HepG2 (cell line): ENCODE results near the gene KIF25. TPM values are rescaled to one million over a fixed set of nuclear protein-coding genes. Genes with fewer than 3 reads are reported as not detected.

ENCODE experiments used
- ATAC-seq: fragments of 200-7000 bp; cut with Tn5 transposase; 3 replicates; pipeline ENCODE4 v1.9.1; 2020; ENCODE audit warnings: mild to moderate bottlenecking, moderate library complexity
- BruUV-seq: library from RNA; stranded (reverse); fragments of 400-500 nt; replicated peaks from 2 replicates; lab custom pipeline; 2021; lab: Mats Ljungman, UMichigan
- CTCF ChIA-PET: fragments of 300-600 bp; formaldehyde crosslinking; extraction: SDS; loops from one replicate; lab custom pipeline; 2021; ENCODE audit warnings: low total read pairs, inconsistent platforms, low intra/inter-chr PET ratio; lab: Yijun Ruan, JAX
- POLR2A ChIA-PET: fragments of 350-600 bp; sonication (Branson Sonifier 250); formaldehyde crosslinking; loops from one replicate; lab custom pipeline; 2020; ENCODE audit warnings: antibody characterized with exemption, inconsistent platforms; lab: Yijun Ruan, JAX
- DNase-seq: peaks from one replicate; pipeline ENCODE4 v3.0.0-alpha.2; 2015; ENCODE audit warnings: low spot score
- FAIRE-seq: peaks from 3 replicates; lab custom pipeline; 2011; peaks lifted over from hg19 to GRCh38; lab: Jason Lieb, UNC
- H2AFZ ChIP-seq: one replicate; pipeline ENCODE4 v1.6.1; 2011; ENCODE audit warnings: low read length, inconsistent platforms
- H3K27ac ChIP-seq: fragments of 300-600 bp; 3 replicates; pipeline ENCODE4 v1.8.0; 2011; ENCODE audit warnings: mixed run types, mild to moderate bottlenecking, mixed read lengths, low read length, inconsistent platforms; ENCODE audit not compliant: insufficient read depth; ENCODE audit errors: extremely low read length
- H3K27me3 ChIP-seq, 2 experiments: fragments of 200-600 bp in 1 of 2; 2 replicates in 1 of 2; 3 replicates in 1 of 2; pipeline versions ENCODE4 v1.6.0 to v1.8.0; 2011; ENCODE audit warnings: low read length in 2 of 2, mild to moderate bottlenecking in 2 of 2, moderate library complexity in 2 of 2, inconsistent platforms in 1 of 2; ENCODE audit not compliant: insufficient read depth in 2 of 2, control insufficient read depth in 1 of 2
- H3K36me3 ChIP-seq, 2 experiments: fragments of 200-600 bp in 1 of 2; replicated peaks in 1 of 2; 2 replicates in 1 of 2; 3 replicates in 1 of 2; pipeline versions ENCODE4 v1.5.1 to v1.8.0; 2011; ENCODE audit warnings: low read length in 2 of 2, inconsistent platforms in 1 of 2; ENCODE audit not compliant: insufficient read depth in 2 of 2, control insufficient read depth in 1 of 2
- H3K4me1 ChIP-seq: 2 replicates; pipeline ENCODE4 v1.5.1; 2012; ENCODE audit warnings: low read length, inconsistent platforms; ENCODE audit not compliant: insufficient read depth
- H3K4me2 ChIP-seq: 2 replicates; pipeline ENCODE4 v1.6.0; 2011; ENCODE audit warnings: low read depth, low read length, inconsistent platforms
- H3K4me3 ChIP-seq, 3 experiments: fragments of 200-600 bp in 1 of 3; sonication (generic), shearing (Covaris generic) in 1 of 3; replicated peaks in 1 of 3; 2 replicates each; pipeline ENCODE4 v1.5.1; 2011 to 2016; ENCODE audit warnings: low read length in 3 of 3, inconsistent platforms in 2 of 3, low read depth in 2 of 3, mild to moderate bottlenecking in 2 of 3, control low read depth in 1 of 3, mixed read lengths in 1 of 3; ENCODE audit not compliant: insufficient read depth in 1 of 3
- H3K79me2 ChIP-seq: one replicate; pipeline ENCODE4 v1.6.1; 2011; ENCODE audit warnings: low read length, inconsistent platforms; ENCODE audit not compliant: insufficient read depth
- H3K9ac ChIP-seq: 2 replicates; pipeline ENCODE4 v1.6.0; 2011; ENCODE audit warnings: mild to moderate bottlenecking, low read depth, low read length, inconsistent platforms; ENCODE audit not compliant: insufficient read depth
- H3K9me3 ChIP-seq: 2 replicates; pipeline ENCODE4 v1.5.1; 2012; ENCODE audit warnings: mild to moderate bottlenecking, low read length
- H4K20me1 ChIP-seq: 2 replicates; pipeline ENCODE4 v1.6.0; 2011; ENCODE audit warnings: inconsistent platforms, mild to moderate bottlenecking, low read length, moderate library complexity; ENCODE audit not compliant: insufficient read depth
- CBX5 ChIP-seq: sonication (generic); formaldehyde crosslinking; IDR thresholded peaks from 2 replicates; pipeline ENCODE4 v1.4.0; 2020; ENCODE audit warnings: missing genetic modification reagents, borderline replicate concordance
- FOSL2 ChIP-seq: sonication (generic); formaldehyde crosslinking; IDR thresholded peaks from 2 replicates; pipeline ENCODE4 v1.4.0; 2020; ENCODE audit warnings: missing genetic modification reagents
- GPN1 ChIP-seq: sonication (generic); formaldehyde crosslinking; IDR thresholded peaks from 2 replicates; pipeline ENCODE4 v1.5.1; 2020; ENCODE audit warnings: missing genetic modification reagents, borderline replicate concordance
- KLF13 ChIP-seq: sonication (generic); formaldehyde crosslinking; IDR thresholded peaks from 2 replicates; pipeline ENCODE4 v1.4.0; 2020; ENCODE audit warnings: mild to moderate bottlenecking, missing genetic modification reagents
- NR2C2 ChIP-seq: sonication (generic); formaldehyde crosslinking; IDR thresholded peaks from 2 replicates; pipeline ENCODE4 v1.4.0; 2020; ENCODE audit warnings: missing genetic modification reagents, mild to moderate bottlenecking, moderate library complexity, borderline replicate concordance
- NRL ChIP-seq: sonication (generic); formaldehyde crosslinking; IDR thresholded peaks from 2 replicates; pipeline ENCODE4 v1.5.0; 2020; ENCODE audit warnings: missing genetic modification reagents, mild to moderate bottlenecking, moderate library complexity, borderline replicate concordance
- POLR2G ChIP-seq: fragments of 200-400 bp; formaldehyde crosslinking; IDR thresholded peaks from 2 replicates; pipeline ENCODE4 v1.6.1; 2018; ENCODE audit warnings: mild to moderate bottlenecking, low read depth, low read length, moderate library complexity
- PRPF4 ChIP-seq: fragments of 200-400 bp; formaldehyde crosslinking; IDR thresholded peaks from 2 replicates; pipeline ENCODE4 v1.6.1; 2016; ENCODE audit warnings: low read length, low read depth; ENCODE audit not compliant: poor library complexity, severe bottlenecking
- RXRA ChIP-seq: sonication (generic); formaldehyde crosslinking; IDR thresholded peaks from 2 replicates; pipeline ENCODE4 v1.5.1; 2020; ENCODE audit warnings: missing genetic modification reagents
- TCF7L2 ChIP-seq: IDR thresholded peaks from 2 replicates; pipeline ENCODE4 v1.6.1; 2011; ENCODE audit warnings: mild to moderate bottlenecking, low read depth, low read length, moderate library complexity
- ZNF296 ChIP-seq: sonication (generic); formaldehyde crosslinking; conservative IDR thresholded peaks from 2 replicates; pipeline ENCODE4 v1.5.0; 2020; ENCODE audit warnings: mild to moderate bottlenecking, missing genetic modification reagents
- ZNF891 ChIP-seq: sonication (generic); formaldehyde crosslinking; IDR thresholded peaks from 2 replicates; pipeline ENCODE4 v1.5.0; 2020; ENCODE audit warnings: mild to moderate bottlenecking, missing genetic modification reagents
- ZSCAN20 ChIP-seq: sonication (generic); formaldehyde crosslinking; IDR thresholded peaks from 2 replicates; pipeline ENCODE4 v1.4.0; 2020; ENCODE audit warnings: missing genetic modification reagents, mild to moderate bottlenecking, borderline replicate concordance
- WGBS: methylation state at CpG from one replicate; pipeline ENCODE4 v1.1.6; 2017; ENCODE audit warnings: low lambda C conversion rate; 5-methylcytosine and 5-hydroxymethylcytosine counted together
- in situ Hi-C: cut with HindIII; loops from 2 replicates; pipeline ENCODE4 v1.10.0; 2017; ENCODE audit warnings: low pct_unique_long_range_greater_than_20kb; ENCODE audit not compliant: extremely low pct_ligation_motif_present
- intact Hi-C: fragments of 100-400 bp; cut with micrococcal nuclease; formaldehyde crosslinking; loops from one replicate; pipeline ENCODE4 v1.10.0; 2022; ENCODE audit not compliant: unreplicated experiment
- polyA plus RNA-seq, 8 experiments: library from polyadenylated mRNA; depleted of rRNA in 3 of 8; stranded (reverse) in 7 of 8; unstranded in 1 of 8; fragments of >200 nt; fragmentation: Illumina TruSeq in 4 of 8; extraction: Trizol in 4 of 8; gene quantifications; 2 replicates each; pipeline versions ENCODE4 v1.2.1 to v1.2.3, GENCODE V29; 2011 to 2016; ENCODE audit warnings: low read depth in 4 of 8, missing spikeins in 1 of 8, mixed read lengths in 1 of 8; ENCODE audit not compliant: insufficient read depth in 1 of 8
- total RNA-seq, 5 experiments: library from RNA; depleted of rRNA; stranded (reverse); fragments of >200 nt; fragmentation: Illumina TruSeq; extraction: Trizol; gene quantifications; 2 replicates each; pipeline ENCODE4 v1.2.3, GENCODE V29; 2016; ENCODE audit warnings: low read depth in 1 of 5
- TF ChIP-seq, protein P1 (sequence below): sonication (generic); formaldehyde crosslinking; IDR thresholded peaks from 2 replicates; pipeline ENCODE4 v1.4.0; 2020; ENCODE audit warnings: missing genetic modification reagents, mild to moderate bottlenecking, borderline replicate concordance

Gene KIF25
- total and polyA plus RNA-seq, 2 of the 13 experiments (the other 11 are each of a cell fraction or from before 2014, with no cell fraction given) = not detected

DNA sequence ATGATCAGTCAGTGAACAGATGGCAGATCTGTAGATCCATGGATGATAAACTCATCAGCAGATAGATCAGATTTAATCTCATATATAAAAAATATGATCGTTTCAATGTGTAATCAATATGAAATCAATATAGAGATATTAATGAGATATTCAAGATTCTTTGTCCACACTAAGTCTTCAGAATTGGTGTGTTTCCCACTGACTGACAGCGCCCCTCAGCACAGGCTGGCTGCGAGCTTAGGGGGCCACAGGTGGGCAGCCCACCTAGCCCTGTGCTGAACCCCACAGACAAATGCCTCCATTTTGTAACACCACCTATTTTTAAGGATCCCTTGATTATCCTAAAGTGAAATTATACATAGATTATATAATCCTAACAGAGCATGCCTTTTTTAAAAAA, 49.2 kb downstream of the KIF25 start:
- POLR2A ChIA-PET = no interaction called here
- Histone ChIP-seq H2AFZ (no peak overlapping the region), H3K4me3 (no peak overlapping the region)
- TF ChIP-seq POLR2G = no peak
- TF ChIP-seq, all 625 proteins: peak for 0
- Histone ChIP-seq H3K79me2 (no peaks in the 10 kb centered on the region), H4K20me1 (no peaks in the 10 kb centered on the region), H3K4me1 (0 out of 2 replicates have a peak, but pooled peaks cover 7% of the 10 kb centered on the region), H3K27ac (no peak overlapping the region), H3K4me2 (no peak overlapping the region), H3K36me3 (no peaks in the 10 kb centered on the region), H3K27me3 (peaks cover 15 to 70% of the 10 kb centered on the region in 2 experiments), H3K9me3 (no peaks in the 10 kb centered on the region), H3K9ac (no peak overlapping the region)
- 46% methylated on average over 3 of the region's 3 CpGs for WGBS
- BruUV-seq = no TSS peak
- ATAC-seq (no peak), FAIRE-seq (no peak), DNase-seq (no peak)
- in situ Hi-C loops (no loop called here), intact Hi-C loops (no loop called here)
- CTCF ChIA-PET = no interaction called here

DNA sequence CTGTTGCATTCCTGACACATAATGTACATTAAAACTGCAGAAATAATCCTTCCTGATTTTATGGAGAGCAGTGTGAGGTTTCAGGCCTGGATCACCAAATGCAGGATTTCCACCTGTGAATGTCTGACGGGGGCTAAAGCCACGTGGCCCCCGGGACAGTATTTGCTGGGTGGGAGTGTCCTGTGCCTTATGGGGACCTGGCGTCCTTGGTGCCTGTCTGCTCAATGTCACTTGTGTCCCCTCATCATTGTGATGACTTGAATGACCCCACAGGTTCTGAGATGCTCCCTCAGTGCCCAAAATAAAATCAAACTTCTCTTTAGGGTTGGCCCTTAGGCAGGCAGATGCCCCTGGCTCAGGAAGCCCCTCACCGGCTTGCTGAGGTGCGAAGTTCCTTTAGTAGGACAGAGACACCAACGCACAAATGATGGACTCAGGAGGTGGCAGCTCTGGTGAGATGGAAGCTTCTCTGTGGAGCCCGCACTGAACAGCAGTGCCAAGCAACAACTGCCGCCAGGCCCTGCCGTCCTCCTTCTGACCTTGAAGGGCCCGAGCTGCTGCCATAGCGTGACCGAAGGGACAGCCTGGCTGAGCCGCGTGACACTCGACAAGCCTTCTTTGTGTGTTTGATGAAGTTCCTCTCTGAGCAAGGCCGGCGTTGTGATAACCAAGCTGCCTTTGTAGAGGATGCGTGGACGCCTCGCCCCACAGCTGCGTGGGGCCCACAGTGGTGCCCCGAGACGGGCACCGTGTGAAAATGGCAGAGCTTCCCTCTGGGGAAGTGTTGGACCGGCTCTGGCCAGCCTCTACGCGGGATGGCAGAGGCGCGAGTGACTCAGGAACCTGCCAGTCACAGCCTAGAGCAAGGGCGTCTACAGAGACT, 50.6 kb downstream of the KIF25 start:
- no peak for ATAC-seq
- no TSS peak for BruUV-seq
- H3K27ac ChIP-seq = no peak overlapping the region
- peaks cover 8 to 65% of the 10 kb centered on the region in 2 experiments for H3K27me3 ChIP-seq
- H3K4me3 ChIP-seq = no peak overlapping the region
- H3K4me2 ChIP-seq = no peak overlapping the region
- no peaks in the 10 kb centered on the region for H3K9me3 ChIP-seq
- ChIA-PET POLR2A (no interaction called here), CTCF (no interaction called here)
- DNase-seq = no peak
- no peak overlapping the region for H3K9ac ChIP-seq
- intact Hi-C loops = no loop called here
- no peaks in the 10 kb centered on the region for H3K36me3 ChIP-seq
- H3K4me1 ChIP-seq = 0 out of 2 replicates have a peak, but pooled peaks cover 7% of the 10 kb centered on the region
- no peak for FAIRE-seq
- no peaks in the 10 kb centered on the region for H4K20me1 ChIP-seq
- WGBS = 47% methylated on average over 24 of the region's 31 CpGs
- in situ Hi-C loops = no loop called here
- no peak overlapping the region for H2AFZ ChIP-seq
- H3K79me2 ChIP-seq = no peaks in the 10 kb centered on the region
- TF ChIP-seq ZNF296 (CRISPR knock-in tag) (no peak), TCF7L2 (no peak), FOSL2 (no peak), ZSCAN20 (no peak), NR2C2 (no peak), GPN1 (CRISPR knock-in tag) (no peak), NRL (no peak), PRPF4 (no peak), ZNF891 (no peak), CBX5 (CRISPR knock-in tag) (no peak), RXRA (CRISPR knock-in tag) (no peak), KLF13 (CRISPR knock-in tag) (no peak)
- TF ChIP-seq, protein P1, sequence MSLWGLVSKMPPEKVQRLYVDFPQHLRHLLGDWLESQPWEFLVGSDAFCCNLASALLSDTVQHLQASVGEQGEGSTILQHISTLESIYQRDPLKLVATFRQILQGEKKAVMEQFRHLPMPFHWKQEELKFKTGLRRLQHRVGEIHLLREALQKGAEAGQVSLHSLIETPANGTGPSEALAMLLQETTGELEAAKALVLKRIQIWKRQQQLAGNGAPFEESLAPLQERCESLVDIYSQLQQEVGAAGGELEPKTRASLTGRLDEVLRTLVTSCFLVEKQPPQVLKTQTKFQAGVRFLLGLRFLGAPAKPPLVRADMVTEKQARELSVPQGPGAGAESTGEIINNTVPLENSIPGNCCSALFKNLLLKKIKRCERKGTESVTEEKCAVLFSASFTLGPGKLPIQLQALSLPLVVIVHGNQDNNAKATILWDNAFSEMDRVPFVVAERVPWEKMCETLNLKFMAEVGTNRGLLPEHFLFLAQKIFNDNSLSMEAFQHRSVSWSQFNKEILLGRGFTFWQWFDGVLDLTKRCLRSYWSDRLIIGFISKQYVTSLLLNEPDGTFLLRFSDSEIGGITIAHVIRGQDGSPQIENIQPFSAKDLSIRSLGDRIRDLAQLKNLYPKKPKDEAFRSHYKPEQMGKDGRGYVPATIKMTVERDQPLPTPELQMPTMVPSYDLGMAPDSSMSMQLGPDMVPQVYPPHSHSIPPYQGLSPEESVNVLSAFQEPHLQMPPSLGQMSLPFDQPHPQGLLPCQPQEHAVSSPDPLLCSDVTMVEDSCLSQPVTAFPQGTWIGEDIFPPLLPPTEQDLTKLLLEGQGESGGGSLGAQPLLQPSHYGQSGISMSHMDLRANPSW (CRISPR knock-in tag) = no peak
